H1 (cell line): ENCODE results near the gene DIAPH1. TPM values are rescaled to one million over a fixed set of nuclear protein-coding genes. Genes with fewer than 3 reads are reported as not detected.
A peak's percentile ranks its signal among the peaks of the same experiment; 100 is the strongest.

Experiments
- CTCF ChIA-PET: fragments of 300-600 bp; sonication (Branson Sonifier 250); formaldehyde crosslinking; loops from one replicate; lab custom pipeline; 2021; ENCODE audit not compliant: partially characterized antibody; lab: Charles Lee
- POLR2A ChIA-PET: fragments of 300-600 bp; sonication (Branson Sonifier 250); formaldehyde crosslinking; loops from one replicate; lab custom pipeline; 2021; ENCODE audit warnings: inconsistent platforms; ENCODE audit not compliant: partially characterized antibody; lab: Charles Lee
- DNase-seq, 2 experiments: peaks; one replicate each; pipeline versions ENCODE4 v3.0.0 to v3.0.0-alpha.2; 2010 to 2022; ENCODE audit warnings: low spot score in 2 of 2, low read depth in 1 of 2, mixed read lengths in 1 of 2
- FAIRE-seq: peaks from 2 replicates; lab custom pipeline; 2011; peaks lifted over from hg19 to GRCh38; lab: Jason Lieb, UNC
- H2AFZ ChIP-seq: 2 replicates; pipeline ENCODE4 v1.8.1; 2012; ENCODE audit warnings: low read length, inconsistent platforms
- H2AK5ac ChIP-seq: 2 replicates; pipeline ENCODE4 v1.6.1; 2013; ENCODE audit warnings: low read depth, low read length
- H2BK120ac ChIP-seq: replicated peaks from 2 replicates; pipeline ENCODE3; 2013; ENCODE audit warnings: low read depth, low read length, inconsistent platforms
- H2BK12ac ChIP-seq: 2 replicates; pipeline ENCODE4 v1.6.1; 2013; ENCODE audit warnings: low read depth, low read length
- H2BK15ac ChIP-seq: 2 replicates; pipeline ENCODE4 v1.6.1; 2013; ENCODE audit warnings: low read length
- H2BK20ac ChIP-seq: 2 replicates; pipeline ENCODE4 v1.6.1; 2013; ENCODE audit warnings: low read length
- H2BK5ac ChIP-seq: 2 replicates; pipeline ENCODE4 v1.6.1; 2013; ENCODE audit warnings: low read depth, low read length
- H3K14ac ChIP-seq: 2 replicates; pipeline ENCODE4 v1.6.1; 2013; ENCODE audit warnings: inconsistent platforms; ENCODE audit not compliant: insufficient read length
- H3K18ac ChIP-seq: 2 replicates; pipeline ENCODE4 v1.6.1; 2013; ENCODE audit warnings: low read length; ENCODE audit errors: extremely low read depth
- H3K23ac ChIP-seq: 2 replicates; pipeline ENCODE4 v1.6.1; 2013; ENCODE audit warnings: inconsistent platforms; ENCODE audit not compliant: insufficient read length
- H3K23me2 ChIP-seq: 2 replicates; pipeline ENCODE4 v1.6.1; 2013; ENCODE audit warnings: low read depth, low read length
- H3K27ac ChIP-seq: 2 replicates; pipeline ENCODE4 v1.6.1; 2011; ENCODE audit warnings: low read depth, low read length, inconsistent platforms
- H3K27me3 ChIP-seq, 4 experiments: replicated peaks in 1 of 4; 1 replicate in 1 of 4; 2 replicates in 3 of 4; pipeline versions ENCODE4 v1.6.1 to v1.8.1; 2011 to 2013; ENCODE audit warnings: low read length in 3 of 4, mild to moderate bottlenecking in 3 of 4, inconsistent platforms in 2 of 4, mixed read lengths in 2 of 4, moderate library complexity in 1 of 4; ENCODE audit not compliant: control insufficient read depth in 3 of 4, insufficient read depth in 3 of 4; ENCODE audit errors: extremely low read depth in 1 of 4
- H3K36me3 ChIP-seq, 4 experiments: 2 replicates each; pipeline versions ENCODE4 v1.6.1 to v1.8.1; 2011 to 2013; ENCODE audit warnings: mild to moderate bottlenecking in 4 of 4, low read length in 3 of 4, moderate library complexity in 2 of 4, control low read depth in 1 of 4, inconsistent platforms in 1 of 4; ENCODE audit not compliant: insufficient read depth in 4 of 4, control insufficient read depth in 2 of 4
- H3K4ac ChIP-seq: replicated peaks from 2 replicates; pipeline ENCODE3; 2013; ENCODE audit warnings: low read length, low read depth, mixed read lengths, inconsistent platforms; ENCODE audit not compliant: insufficient read length
- H3K4me1 ChIP-seq, 4 experiments: replicated peaks in 1 of 4; 1 replicate in 1 of 4; 2 replicates in 3 of 4; pipeline versions ENCODE4 v1.6.1 to v1.8.1; 2011 to 2013; ENCODE audit warnings: low read length in 3 of 4, inconsistent platforms in 2 of 4, mixed read lengths in 1 of 4; ENCODE audit not compliant: insufficient read depth in 4 of 4, control insufficient read depth in 3 of 4
- H3K4me2 ChIP-seq, 2 experiments: 2 replicates each; pipeline versions ENCODE4 v1.6.1 to v1.8.1; 2011 to 2013; ENCODE audit warnings: low read depth in 2 of 2, low read length in 2 of 2, control low read depth in 1 of 2, inconsistent platforms in 1 of 2, mild to moderate bottlenecking in 1 of 2; ENCODE audit not compliant: insufficient read depth in 1 of 2
- H3K4me3 ChIP-seq, 4 experiments: fragments of 200-600, 300-600 bp in 1 of 4; sonication (generic), shearing (Covaris generic), sonication (Bioruptor Twin) in 1 of 4; 2 replicates each; pipeline versions ENCODE4 v1.5.1 to v1.8.1; 2011 to 2016; ENCODE audit warnings: low read length in 4 of 4, low read depth in 3 of 4, control low read depth in 2 of 4, inconsistent platforms in 2 of 4, mild to moderate bottlenecking in 2 of 4, mixed read lengths in 1 of 4, moderate library complexity in 1 of 4; ENCODE audit not compliant: insufficient read depth in 2 of 4; ENCODE audit errors: extremely low read depth in 1 of 4
- H3K56ac ChIP-seq: replicated peaks from 2 replicates; pipeline ENCODE3; 2013; ENCODE audit warnings: low read depth, mild to moderate bottlenecking, mixed read lengths, low read length, inconsistent platforms; ENCODE audit not compliant: insufficient read length
- H3K79me1 ChIP-seq: 2 replicates; pipeline ENCODE4 v1.6.1; 2013; ENCODE audit warnings: low read depth, low read length, control low read depth
- H3K79me2 ChIP-seq, 2 experiments: 2 replicates each; pipeline versions ENCODE4 v1.6.1 to v1.8.1; 2012 to 2013; ENCODE audit warnings: low read length in 2 of 2, mild to moderate bottlenecking in 2 of 2, inconsistent platforms in 1 of 2; ENCODE audit not compliant: insufficient read depth in 2 of 2, control insufficient read depth in 1 of 2
- H3K9ac ChIP-seq, 4 experiments: replicated peaks in 1 of 4; 1 replicate in 1 of 4; 2 replicates in 3 of 4; pipeline versions ENCODE4 v1.6.1 to v1.8.1; 2011 to 2013; ENCODE audit warnings: low read depth in 3 of 4, low read length in 3 of 4, control low read depth in 2 of 4, mild to moderate bottlenecking in 2 of 4, moderate library complexity in 2 of 4, inconsistent platforms in 1 of 4; ENCODE audit errors: extremely low read depth in 1 of 4
- H3K9me3 ChIP-seq, 2 experiments: 2 replicates each; pipeline versions ENCODE4 v1.6.1 to v1.8.1; 2012 to 2013; ENCODE audit warnings: mild to moderate bottlenecking in 2 of 2, moderate library complexity in 2 of 2, control low read depth in 1 of 2, inconsistent platforms in 1 of 2, low read depth in 1 of 2, low read length in 1 of 2, mixed read lengths in 1 of 2; ENCODE audit not compliant: insufficient read depth in 2 of 2
- H4K20me1 ChIP-seq, 2 experiments: replicated peaks in 1 of 2; 2 replicates each; pipeline versions ENCODE3 to v1.8.1; 2011 to 2013; ENCODE audit warnings: inconsistent platforms in 2 of 2, low read length in 2 of 2, mild to moderate bottlenecking in 1 of 2; ENCODE audit not compliant: insufficient read depth in 2 of 2, control insufficient read depth in 1 of 2
- H4K5ac ChIP-seq: 2 replicates; pipeline ENCODE4 v1.6.1; 2013; ENCODE audit warnings: low read length, low read depth, mixed read lengths, inconsistent platforms; ENCODE audit not compliant: insufficient read length
- H4K8ac ChIP-seq: 2 replicates; pipeline ENCODE4 v1.8.0; 2013; ENCODE audit warnings: mild to moderate bottlenecking, moderate library complexity, low read length, inconsistent platforms; ENCODE audit not compliant: insufficient read depth; ENCODE audit errors: extremely low read depth
- H4K91ac ChIP-seq: replicated peaks from 2 replicates; pipeline ENCODE3; 2013; ENCODE audit warnings: low read length, mixed read lengths, inconsistent platforms; ENCODE audit not compliant: insufficient read length
- CTCF ChIP-seq, 3 experiments: IDR thresholded peaks; 1 replicate in 2 of 3; 2 replicates in 1 of 3; pipeline versions ENCODE4 v1.5.1 to v1.6.1; 2011; ENCODE audit warnings: low read length in 3 of 3, mild to moderate bottlenecking in 3 of 3, inconsistent platforms in 2 of 3, low read depth in 1 of 3, moderate library complexity in 1 of 3; ENCODE audit not compliant: insufficient read depth in 1 of 3; ENCODE audit errors: control extremely low read depth in 1 of 3
- WGBS, 2 experiments: shearing (Covaris generic) in 1 of 2; methylation state at CpG; one replicate each; pipeline versions ENCODE4 v1.1.6 to v1.1.7; 2013 to 2015; ENCODE audit warnings: low lambda C conversion rate in 2 of 2, mixed read lengths in 2 of 2, inconsistent platforms in 1 of 2, low coverage in 1 of 2, missing lambda C conversion rate in 1 of 2; ENCODE audit not compliant: insufficient replicate concordance in 2 of 2, insufficient coverage in 1 of 2, insufficient read length in 1 of 2; ENCODE audit errors: extremely low coverage in 1 of 2, missing lambda C conversion rate in 1 of 2; 5-methylcytosine and 5-hydroxymethylcytosine counted together
- polyA plus RNA-seq, 7 experiments: library from polyadenylated mRNA; depleted of rRNA in 3 of 7; stranded (reverse) in 5 of 7; unstranded in 2 of 7; fragments of >200 nt in 5 of 7; fragments of 200-250 nt in 2 of 7; gene quantifications; 1 replicate in 5 of 7; 2 replicates in 1 of 7; 4 replicates in 1 of 7; pipeline versions ENCODE4 v1.2.1 to v1.2.3, GENCODE V29; 2011 to 2013; ENCODE audit warnings: missing spikeins in 2 of 7, mixed read lengths in 2 of 7
- total RNA-seq: library from RNA; stranded (reverse); fragmentation: NEBNext Ultra II Directional; extraction: Animal tissue kit (Norgen Biotek cat#: 25700); gene quantifications from 2 replicates; pipeline ENCODE4 v1.2.1, GENCODE V29; 2021
- TF ChIP-seq, protein P1 (sequence below): IDR thresholded peaks from 2 replicates; pipeline ENCODE4 v1.6.1; 2012; ENCODE audit warnings: inconsistent platforms

Gene DIAPH1
- total and polyA plus RNA-seq, 2 of the 8 experiments (the other 6 are each of a cell fraction or from before 2014, with no cell fraction given): 61.2 to 114 TPM

DNA sequence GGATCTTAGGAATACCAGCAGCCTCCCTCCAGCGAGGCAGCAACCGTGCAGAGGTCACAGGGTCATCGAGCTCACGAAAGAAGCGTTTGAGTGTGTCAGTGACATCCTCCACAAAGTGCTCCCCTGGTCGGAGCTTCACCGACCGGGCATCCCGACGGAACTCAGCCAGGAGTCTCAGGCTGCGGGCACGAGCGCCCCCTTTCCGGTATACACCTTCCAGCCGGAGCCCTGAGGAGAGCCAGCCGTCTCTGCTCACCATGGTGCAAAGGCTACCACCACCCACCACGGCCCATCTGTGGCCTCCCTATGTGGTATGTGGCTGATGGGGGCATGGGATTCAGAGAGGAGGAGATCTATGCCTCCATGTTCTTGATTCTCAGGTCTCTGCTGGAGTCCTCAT, 43.2 kb upstream of the DIAPH1 start:
- H4K91ac ChIP-seq: no peak overlapping the region
- no peak overlapping the region for H3K9ac ChIP-seq
- H3K27me3 ChIP-seq: no peaks in the 10 kb centered on the region
- no peak overlapping the region for H4K8ac ChIP-seq
- H2BK5ac ChIP-seq: no peak overlapping the region
- no peak overlapping the region for H2AK5ac ChIP-seq
- TF ChIP-seq, protein P1, sequence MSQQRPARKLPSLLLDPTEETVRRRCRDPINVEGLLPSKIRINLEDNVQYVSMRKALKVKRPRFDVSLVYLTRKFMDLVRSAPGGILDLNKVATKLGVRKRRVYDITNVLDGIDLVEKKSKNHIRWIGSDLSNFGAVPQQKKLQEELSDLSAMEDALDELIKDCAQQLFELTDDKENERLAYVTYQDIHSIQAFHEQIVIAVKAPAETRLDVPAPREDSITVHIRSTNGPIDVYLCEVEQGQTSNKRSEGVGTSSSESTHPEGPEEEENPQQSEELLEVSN: no peak
- TF ChIP-seq CTCF (IDR thresholded peaks at IDR 0.05; ENCODE audit: control extremely low read depth in 1 of 3, insufficient read depth in 1 of 3, low read depth in 1 of 3, low read length in 3 of 3): peak in 1 of 3 experiments; percentile 10; a peak in 1 of 4 replicates
- no peak overlapping the region for H2AFZ ChIP-seq
- H3K27ac ChIP-seq: no peak overlapping the region
- no peaks in the 10 kb centered on the region for H3K23me2 ChIP-seq
- ChIA-PET POLR2A (interaction anchor here (4.3 kb wide), 1 partner anchor 10 kb away, joined by 23 read pairs; the partner anchor contains the start of gene FCHSD1), CTCF (interaction anchor here (0.6 to 4.0 kb wide), 8 partner anchors 7 to 289 kb away, joined by 3 to 25 read pairs (median 3); no protein-coding TSS in a partner anchor)
- peaks cover 4 to 23% (median 20%) of the 10 kb centered on the region in 4 experiments; a peak in 6 of 8 replicates for H3K36me3 ChIP-seq
- H3K56ac ChIP-seq: no peak overlapping the region
- H2BK12ac ChIP-seq: no peak overlapping the region
- H3K18ac ChIP-seq: no peak overlapping the region
- H3K9me3 ChIP-seq: no peaks in the 10 kb centered on the region
- no peak overlapping the region for H4K5ac ChIP-seq
- no peak overlapping the region for H3K4ac ChIP-seq
- H3K79me1 ChIP-seq: no peaks in the 10 kb centered on the region
- H3K4me2 ChIP-seq: no peak overlapping the region
- peaks cover 0 to 3% of the 10 kb centered on the region in 2 experiments for H4K20me1 ChIP-seq
- H3K14ac ChIP-seq: no peak overlapping the region
- DNase-seq (no peak), FAIRE-seq (no peak)
- no peaks in the 10 kb centered on the region for H3K79me2 ChIP-seq
- no peak overlapping the region for H2BK20ac ChIP-seq
- no peak overlapping the region for H3K23ac ChIP-seq
- H3K4me1 ChIP-seq: no peaks in the 10 kb centered on the region; a peak in 2 of 7 replicates
- no peak overlapping the region for H2BK15ac ChIP-seq
- H3K4me3 ChIP-seq: no peak overlapping the region
- no peak overlapping the region for H2BK120ac ChIP-seq
- WGBS, 2 experiments: 88% methylated on average over 15 of the region's 17 CpGs; no CpG with 5 or more reads in 1 of the 2 experiments
